Astrocyte (in vitro differentiated cells and primary cell): Measurements from ENCODE around the gene TGM3.

Experiments
- EZH2 ChIP-seq: IDR thresholded peaks from 2 replicates; pipeline ENCODE4 v1.6.1; 2012; ENCODE audit warnings: mild to moderate bottlenecking, low read length, inconsistent platforms; ENCODE audit not compliant: insufficient read depth
- TF ChIP-seq, protein P1 (sequence below): IDR thresholded peaks from 2 replicates; pipeline ENCODE4 v1.5.1; 2011; ENCODE audit warnings: low read depth, mild to moderate bottlenecking, inconsistent platforms, low read length, moderate library complexity; ENCODE audit not compliant: insufficient read depth

DNA sequence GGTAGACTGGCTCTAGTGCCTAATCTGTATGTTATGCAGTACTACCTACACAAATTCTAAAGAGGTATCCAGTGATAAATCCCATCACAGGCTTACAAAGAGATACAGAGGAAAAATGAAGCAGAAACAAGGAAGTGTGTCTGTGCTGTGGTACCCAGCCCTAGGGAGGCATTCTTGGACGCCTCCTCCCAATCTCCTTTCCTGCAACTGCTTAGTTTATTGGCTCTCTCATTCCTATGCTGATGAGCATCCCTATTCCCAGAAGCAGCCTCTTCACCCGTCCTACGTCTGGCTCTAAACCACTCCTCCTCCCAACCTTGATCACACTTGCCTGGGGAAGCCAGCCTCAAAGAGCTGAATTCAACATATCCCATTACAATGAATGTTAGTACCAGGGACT, 50.4 kb downstream of the TGM3 start:
- no peak for TF ChIP-seq EZH2
- TF ChIP-seq, protein P1, sequence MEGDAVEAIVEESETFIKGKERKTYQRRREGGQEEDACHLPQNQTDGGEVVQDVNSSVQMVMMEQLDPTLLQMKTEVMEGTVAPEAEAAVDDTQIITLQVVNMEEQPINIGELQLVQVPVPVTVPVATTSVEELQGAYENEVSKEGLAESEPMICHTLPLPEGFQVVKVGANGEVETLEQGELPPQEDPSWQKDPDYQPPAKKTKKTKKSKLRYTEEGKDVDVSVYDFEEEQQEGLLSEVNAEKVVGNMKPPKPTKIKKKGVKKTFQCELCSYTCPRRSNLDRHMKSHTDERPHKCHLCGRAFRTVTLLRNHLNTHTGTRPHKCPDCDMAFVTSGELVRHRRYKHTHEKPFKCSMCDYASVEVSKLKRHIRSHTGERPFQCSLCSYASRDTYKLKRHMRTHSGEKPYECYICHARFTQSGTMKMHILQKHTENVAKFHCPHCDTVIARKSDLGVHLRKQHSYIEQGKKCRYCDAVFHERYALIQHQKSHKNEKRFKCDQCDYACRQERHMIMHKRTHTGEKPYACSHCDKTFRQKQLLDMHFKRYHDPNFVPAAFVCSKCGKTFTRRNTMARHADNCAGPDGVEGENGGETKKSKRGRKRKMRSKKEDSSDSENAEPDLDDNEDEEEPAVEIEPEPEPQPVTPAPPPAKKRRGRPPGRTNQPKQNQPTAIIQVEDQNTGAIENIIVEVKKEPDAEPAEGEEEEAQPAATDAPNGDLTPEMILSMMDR, result no peak
